ENCODE data around the gene PDZRN3.

GRCh38 chr3:73563896-73564582 lies 60.7 kb downstream of the PDZRN3 start:
- TF ChIP-seq CTCF (conservative IDR thresholded peaks at IDR 0.05 in 1 of 2, IDR thresholded peaks at IDR 0.05 in 1 of 2; ENCODE audit: low read depth in 1 of 2, low read length in 2 of 2) (no peak), EZH2 (IDR thresholded peaks at IDR 0.05; ENCODE audit: low read length, missing control alignments) (no peak)

All from fibroblast of lung (primary cell).